Urinary bladder (tissue), 4 donors: ENCODE results near the gene REEP6. TPM values are rescaled to one million over a fixed set of nuclear protein-coding genes. Genes with fewer than 3 reads are reported as not detected.

Source experiments
- DNase-seq: peaks from one replicate; pipeline ENCODE4 v3.0.0-alpha.2; 2015; ENCODE audit errors: extremely low spot score
- H3K27ac ChIP-seq: one replicate; pipeline ENCODE4 v1.5.1; 2013; ENCODE audit warnings: low read depth, mild to moderate bottlenecking, moderate library complexity
- H3K36me3 ChIP-seq: one replicate; pipeline ENCODE4 v1.6.1; 2013; ENCODE audit warnings: mild to moderate bottlenecking, moderate library complexity; ENCODE audit not compliant: insufficient read depth
- H3K4me1 ChIP-seq: one replicate; pipeline ENCODE4 v1.6.1; 2013; ENCODE audit warnings: mild to moderate bottlenecking, moderate library complexity; ENCODE audit not compliant: insufficient read depth
- H3K4me3 ChIP-seq: one replicate; pipeline ENCODE4 v1.5.1; 2013; ENCODE audit warnings: low read depth, low read length
- WGBS: extraction: QIAGEN DNeasy Blood & Tissue Kit; methylation state at CpG from one replicate; pipeline ENCODE4 v1.1.7; 2013; 5-methylcytosine and 5-hydroxymethylcytosine counted together
- polyA plus RNA-seq: library from polyadenylated mRNA; stranded (reverse); fragments of 200-250 nt; gene quantifications from one replicate; pipeline ENCODE4 v1.2.3, GENCODE V29; 2013
- total RNA-seq: library from RNA; depleted of rRNA; stranded (reverse); fragments of >200 nt; gene quantifications from one replicate; pipeline ENCODE4 v1.2.3, GENCODE V29; 2014
- donor health status: healthy with polysubstance abuse.
- donor health status: healthy.

REEP6 gene
- total and polyA plus RNA-seq, 2 donors = 4.9 to 11.3 TPM

- Histone ChIP-seq H3K36me3 (no peaks in the 10 kb centered on the region), H3K4me3 (no peak overlapping the region), H3K27ac (no peak overlapping the region), H3K4me1 (no peaks in the 10 kb centered on the region)
- WGBS = 91% methylated on average over 56 of the region's 56 CpGs
- no peak for DNase-seq
These were observed 4.0 kb upstream of the REEP6 start for GRCh38 chr19:1486720-1487575.

- Histone ChIP-seq H3K27ac (no peak overlapping the region), H3K36me3 (no peaks in the 10 kb centered on the region), H3K4me1 (no peaks in the 10 kb centered on the region), H3K4me3 (no peak overlapping the region)
- WGBS = 93% methylated on average over 40 of the region's 40 CpGs
- no peak for DNase-seq
These were observed 3.3 kb upstream of the REEP6 start for GRCh38 chr19:1487576-1488281.

GRCh38 chr19:1488282-1488601 lies 2.7 kb upstream of the REEP6 start:
- H3K4me3 ChIP-seq = no peak overlapping the region
- WGBS = 90% methylated on average over 11 of the region's 11 CpGs
- no peaks in the 10 kb centered on the region for H3K36me3 ChIP-seq
- H3K27ac ChIP-seq = no peak overlapping the region
- no peak for DNase-seq
- no peaks in the 10 kb centered on the region for H3K4me1 ChIP-seq

GRCh38 chr19:1489463-1490310 lies 1.3 kb upstream of the REEP6 start:
- 21% methylated on average over 37 of the region's 37 CpGs for WGBS
- H3K4me3 ChIP-seq = peak overlapping the region; percentile 41
- H3K27ac ChIP-seq = peak overlapping the region; percentile 14
- DNase-seq = no peak
- H3K4me1 ChIP-seq = no peaks in the 10 kb centered on the region
- no peaks in the 10 kb centered on the region for H3K36me3 ChIP-seq

- Histone ChIP-seq H3K36me3 (no peaks in the 10 kb centered on the region), H3K4me1 (no peaks in the 10 kb centered on the region), H3K27ac (peak within 1 kb of the TSS; percentile 14), H3K4me3 (peak within 1 kb of the TSS; percentile 41)
- peak; percentile 98 for DNase-seq
- WGBS = under 1% methylated on average over 74 of the region's 74 CpGs
These were observed 469 bp upstream of the REEP6 start, which contains the start of gene PCSK4 for GRCh38 chr19:1490311-1491113. Gene PCSK4, minus strand, starts transcription at chr19:1490350. Its CDS starts 4 bp downstream, at chr19:1490346.

DNA sequence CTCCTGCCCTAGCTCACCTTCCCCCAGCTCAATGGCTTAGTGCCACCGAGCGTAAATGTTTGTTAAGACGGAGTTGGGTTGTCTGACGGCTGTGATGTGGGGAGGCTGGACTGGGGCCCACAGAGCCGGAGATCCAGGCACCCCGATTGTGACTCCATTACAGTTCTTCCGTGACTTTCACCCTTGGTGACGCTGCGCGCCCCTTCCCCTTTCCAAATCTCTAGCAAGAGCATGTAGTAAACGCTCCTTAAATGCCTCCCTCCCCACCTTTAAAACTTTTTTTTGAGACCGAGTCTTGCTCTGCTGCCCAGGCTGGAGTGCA lies 829 bp downstream of the REEP6 start:
- no peak overlapping the region for H3K27ac ChIP-seq
- H3K36me3 ChIP-seq = no peaks in the 10 kb centered on the region
- 53% methylated on average over 12 of the region's 12 CpGs for WGBS
- H3K4me3 ChIP-seq = no peak overlapping the region
- H3K4me1 ChIP-seq = no peaks in the 10 kb centered on the region
- no peak for DNase-seq

GRCh38 chr19:1492474-1493006 lies 1.6 kb downstream of the REEP6 start:
- Histone ChIP-seq H3K27ac (no peak overlapping the region), H3K4me1 (no peaks in the 10 kb centered on the region), H3K36me3 (no peaks in the 10 kb centered on the region), H3K4me3 (no peak overlapping the region)
- no peak for DNase-seq
- WGBS = 71% methylated on average over 10 of the region's 10 CpGs

- no peak for DNase-seq
- Histone ChIP-seq H3K4me1 (no peaks in the 10 kb centered on the region), H3K4me3 (no peak overlapping the region), H3K36me3 (no peaks in the 10 kb centered on the region), H3K27ac (no peak overlapping the region)
- 53% methylated on average over 15 of the region's 15 CpGs for WGBS
These were observed 3.3 kb downstream of the REEP6 start for GRCh38 chr19:1494115-1494815.

DNA sequence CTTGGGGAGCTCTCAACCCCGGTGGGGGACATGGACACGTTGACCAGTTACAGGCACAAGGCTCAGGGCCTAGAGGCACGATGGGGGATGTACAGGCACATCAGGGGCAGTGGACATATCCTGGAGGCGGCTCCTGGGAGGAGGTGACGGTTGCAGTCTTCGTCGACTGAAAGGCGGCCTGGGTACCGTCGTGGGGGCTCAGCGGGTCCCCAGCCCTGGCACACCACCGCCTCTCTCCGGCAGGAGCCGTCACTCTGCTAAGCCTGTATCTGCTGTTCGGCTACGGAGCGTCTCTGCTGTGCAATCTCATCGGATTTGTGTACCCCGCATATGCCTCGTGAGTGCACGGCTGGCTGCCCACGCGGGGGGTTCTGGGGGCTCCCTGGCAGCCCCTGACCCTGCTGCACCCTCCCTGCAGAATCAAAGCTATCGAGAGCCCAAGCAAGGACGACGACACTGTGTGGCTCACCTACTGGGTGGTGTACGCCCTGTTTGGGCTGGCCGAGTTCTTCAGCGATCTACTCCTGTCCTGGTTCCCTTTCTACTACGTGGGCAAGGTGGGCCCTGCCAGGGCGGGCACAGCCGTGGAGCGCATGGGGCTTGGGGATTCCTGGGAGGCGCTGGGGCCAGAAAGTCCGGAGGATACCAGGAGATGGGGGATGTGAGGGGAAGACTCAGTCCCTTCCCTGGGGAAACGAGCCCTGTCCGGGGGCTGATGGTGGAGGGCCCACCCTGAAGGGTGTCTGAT lies 4.2 kb downstream of the REEP6 start:
- 85% methylated on average over 37 of the region's 37 CpGs for WGBS
- H3K36me3 ChIP-seq = no peaks in the 10 kb centered on the region
- no peak for DNase-seq

DNA sequence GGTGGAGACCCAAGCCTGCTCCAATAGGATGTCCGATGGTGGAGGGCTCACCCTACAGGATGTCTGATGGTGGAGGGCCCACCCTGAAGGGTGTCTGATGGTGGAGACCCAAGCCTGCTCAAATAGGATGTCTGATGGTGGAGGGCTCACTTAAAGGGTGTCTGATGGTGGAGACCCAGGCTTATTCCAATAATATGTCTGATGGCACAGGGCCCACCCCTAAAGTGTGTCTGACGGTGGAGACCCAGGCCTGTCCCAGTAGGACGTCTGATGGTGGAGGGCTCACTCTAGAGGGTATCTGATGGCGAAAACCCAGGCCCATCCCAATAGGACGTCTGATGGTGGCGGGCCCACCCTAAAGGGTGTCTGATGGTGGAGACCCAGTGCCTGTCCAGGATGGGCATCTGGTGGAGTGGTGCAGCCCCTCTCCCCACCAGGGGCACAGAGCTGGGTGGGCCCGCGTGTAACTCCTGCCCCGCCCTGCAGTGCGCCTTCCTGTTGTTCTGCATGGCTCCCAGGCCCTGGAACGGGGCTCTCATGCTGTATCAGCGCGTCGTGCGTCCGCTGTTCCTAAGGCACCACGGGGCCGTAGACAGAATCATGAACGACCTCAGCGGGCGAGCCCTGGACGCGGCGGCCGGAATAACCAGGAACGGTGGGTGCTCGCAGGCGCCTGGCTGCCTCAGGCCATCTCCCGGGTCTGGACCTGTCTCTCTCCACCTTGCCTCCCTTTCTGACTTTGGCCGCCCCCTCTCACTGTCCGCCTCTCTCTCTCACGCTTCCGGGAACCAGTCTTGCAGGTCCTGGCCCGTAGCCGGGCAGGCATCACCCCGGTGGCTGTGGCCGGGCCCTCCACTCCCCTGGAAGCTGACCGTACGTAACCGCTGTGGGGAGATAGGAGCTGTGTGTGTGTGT lies 5.1 kb downstream of the REEP6 start:
- 77% methylated on average over 40 of the region's 40 CpGs for WGBS
- Histone ChIP-seq H3K4me3 (no peak overlapping the region), H3K27ac (no peak overlapping the region), H3K36me3 (no peaks in the 10 kb centered on the region), H3K4me1 (no peaks in the 10 kb centered on the region)
- no peak for DNase-seq

More for the DNA sequence above, 4.2 kb downstream of the REEP6 start:
- Histone ChIP-seq H3K27ac (no peak overlapping the region), H3K4me3 (no peak overlapping the region), H3K4me1 (no peaks in the 10 kb centered on the region)
